H1 (cell line): ENCODE data around the gene HIVEP3. TPM values are rescaled to one million over a fixed set of nuclear protein-coding genes. Genes with fewer than 3 reads are reported as not detected.

Experiments used
- CTCF ChIA-PET: fragments of 300-600 bp; sonication (Branson Sonifier 250); formaldehyde crosslinking; loops from one replicate; lab custom pipeline; 2021; ENCODE audit not compliant: partially characterized antibody; lab: Charles Lee
- POLR2A ChIA-PET: fragments of 300-600 bp; sonication (Branson Sonifier 250); formaldehyde crosslinking; loops from one replicate; lab custom pipeline; 2021; ENCODE audit warnings: inconsistent platforms; ENCODE audit not compliant: partially characterized antibody; lab: Charles Lee
- DNase-seq, 2 experiments: peaks; one replicate each; pipeline versions ENCODE4 v3.0.0 to v3.0.0-alpha.2; 2010 to 2022; ENCODE audit warnings: low spot score in 2 of 2, low read depth in 1 of 2, mixed read lengths in 1 of 2
- FAIRE-seq: peaks from 2 replicates; lab custom pipeline; 2011; peaks lifted over from hg19 to GRCh38; lab: Jason Lieb, UNC
- H2AFZ ChIP-seq: 2 replicates; pipeline ENCODE4 v1.8.1; 2012; ENCODE audit warnings: low read length, inconsistent platforms
- H2AK5ac ChIP-seq: 2 replicates; pipeline ENCODE4 v1.6.1; 2013; ENCODE audit warnings: low read depth, low read length
- H2BK120ac ChIP-seq: replicated peaks from 2 replicates; pipeline ENCODE3; 2013; ENCODE audit warnings: low read depth, low read length, inconsistent platforms
- H2BK12ac ChIP-seq: 2 replicates; pipeline ENCODE4 v1.6.1; 2013; ENCODE audit warnings: low read depth, low read length
- H2BK15ac ChIP-seq: 2 replicates; pipeline ENCODE4 v1.6.1; 2013; ENCODE audit warnings: low read length
- H2BK20ac ChIP-seq: 2 replicates; pipeline ENCODE4 v1.6.1; 2013; ENCODE audit warnings: low read length
- H2BK5ac ChIP-seq: 2 replicates; pipeline ENCODE4 v1.6.1; 2013; ENCODE audit warnings: low read depth, low read length
- H3K14ac ChIP-seq: 2 replicates; pipeline ENCODE4 v1.6.1; 2013; ENCODE audit warnings: inconsistent platforms; ENCODE audit not compliant: insufficient read length
- H3K18ac ChIP-seq: 2 replicates; pipeline ENCODE4 v1.6.1; 2013; ENCODE audit warnings: low read length; ENCODE audit errors: extremely low read depth
- H3K23ac ChIP-seq: 2 replicates; pipeline ENCODE4 v1.6.1; 2013; ENCODE audit warnings: inconsistent platforms; ENCODE audit not compliant: insufficient read length
- H3K23me2 ChIP-seq: 2 replicates; pipeline ENCODE4 v1.6.1; 2013; ENCODE audit warnings: low read depth, low read length
- H3K27ac ChIP-seq: 2 replicates; pipeline ENCODE4 v1.6.1; 2011; ENCODE audit warnings: low read depth, low read length, inconsistent platforms
- H3K27me3 ChIP-seq, 4 experiments: replicated peaks in 1 of 4; 1 replicate in 1 of 4; 2 replicates in 3 of 4; pipeline versions ENCODE4 v1.6.1 to v1.8.1; 2011 to 2013; ENCODE audit warnings: low read length in 3 of 4, mild to moderate bottlenecking in 3 of 4, inconsistent platforms in 2 of 4, mixed read lengths in 2 of 4, moderate library complexity in 1 of 4; ENCODE audit not compliant: control insufficient read depth in 3 of 4, insufficient read depth in 3 of 4; ENCODE audit errors: extremely low read depth in 1 of 4
- H3K36me3 ChIP-seq, 4 experiments: 2 replicates each; pipeline versions ENCODE4 v1.6.1 to v1.8.1; 2011 to 2013; ENCODE audit warnings: mild to moderate bottlenecking in 4 of 4, low read length in 3 of 4, moderate library complexity in 2 of 4, control low read depth in 1 of 4, inconsistent platforms in 1 of 4; ENCODE audit not compliant: insufficient read depth in 4 of 4, control insufficient read depth in 2 of 4
- H3K4ac ChIP-seq: replicated peaks from 2 replicates; pipeline ENCODE3; 2013; ENCODE audit warnings: low read length, low read depth, mixed read lengths, inconsistent platforms; ENCODE audit not compliant: insufficient read length
- H3K4me1 ChIP-seq, 4 experiments: replicated peaks in 1 of 4; 1 replicate in 1 of 4; 2 replicates in 3 of 4; pipeline versions ENCODE4 v1.6.1 to v1.8.1; 2011 to 2013; ENCODE audit warnings: low read length in 3 of 4, inconsistent platforms in 2 of 4, mixed read lengths in 1 of 4; ENCODE audit not compliant: insufficient read depth in 4 of 4, control insufficient read depth in 3 of 4
- H3K4me2 ChIP-seq, 2 experiments: 2 replicates each; pipeline versions ENCODE4 v1.6.1 to v1.8.1; 2011 to 2013; ENCODE audit warnings: low read depth in 2 of 2, low read length in 2 of 2, control low read depth in 1 of 2, inconsistent platforms in 1 of 2, mild to moderate bottlenecking in 1 of 2; ENCODE audit not compliant: insufficient read depth in 1 of 2
- H3K4me3 ChIP-seq, 4 experiments: fragments of 200-600, 300-600 bp in 1 of 4; sonication (generic), shearing (Covaris generic), sonication (Bioruptor Twin) in 1 of 4; 2 replicates each; pipeline versions ENCODE4 v1.5.1 to v1.8.1; 2011 to 2016; ENCODE audit warnings: low read length in 4 of 4, low read depth in 3 of 4, control low read depth in 2 of 4, inconsistent platforms in 2 of 4, mild to moderate bottlenecking in 2 of 4, mixed read lengths in 1 of 4, moderate library complexity in 1 of 4; ENCODE audit not compliant: insufficient read depth in 2 of 4; ENCODE audit errors: extremely low read depth in 1 of 4
- H3K56ac ChIP-seq: replicated peaks from 2 replicates; pipeline ENCODE3; 2013; ENCODE audit warnings: low read depth, mild to moderate bottlenecking, mixed read lengths, low read length, inconsistent platforms; ENCODE audit not compliant: insufficient read length
- H3K79me1 ChIP-seq: 2 replicates; pipeline ENCODE4 v1.6.1; 2013; ENCODE audit warnings: low read depth, low read length, control low read depth
- H3K79me2 ChIP-seq, 2 experiments: 2 replicates each; pipeline versions ENCODE4 v1.6.1 to v1.8.1; 2012 to 2013; ENCODE audit warnings: low read length in 2 of 2, mild to moderate bottlenecking in 2 of 2, inconsistent platforms in 1 of 2; ENCODE audit not compliant: insufficient read depth in 2 of 2, control insufficient read depth in 1 of 2
- H3K9ac ChIP-seq, 4 experiments: replicated peaks in 1 of 4; 1 replicate in 1 of 4; 2 replicates in 3 of 4; pipeline versions ENCODE4 v1.6.1 to v1.8.1; 2011 to 2013; ENCODE audit warnings: low read depth in 3 of 4, low read length in 3 of 4, control low read depth in 2 of 4, mild to moderate bottlenecking in 2 of 4, moderate library complexity in 2 of 4, inconsistent platforms in 1 of 4; ENCODE audit errors: extremely low read depth in 1 of 4
- H3K9me3 ChIP-seq, 2 experiments: 2 replicates each; pipeline versions ENCODE4 v1.6.1 to v1.8.1; 2012 to 2013; ENCODE audit warnings: mild to moderate bottlenecking in 2 of 2, moderate library complexity in 2 of 2, control low read depth in 1 of 2, inconsistent platforms in 1 of 2, low read depth in 1 of 2, low read length in 1 of 2, mixed read lengths in 1 of 2; ENCODE audit not compliant: insufficient read depth in 2 of 2
- H4K20me1 ChIP-seq, 2 experiments: replicated peaks in 1 of 2; 2 replicates each; pipeline versions ENCODE3 to v1.8.1; 2011 to 2013; ENCODE audit warnings: inconsistent platforms in 2 of 2, low read length in 2 of 2, mild to moderate bottlenecking in 1 of 2; ENCODE audit not compliant: insufficient read depth in 2 of 2, control insufficient read depth in 1 of 2
- H4K5ac ChIP-seq: 2 replicates; pipeline ENCODE4 v1.6.1; 2013; ENCODE audit warnings: low read length, low read depth, mixed read lengths, inconsistent platforms; ENCODE audit not compliant: insufficient read length
- H4K8ac ChIP-seq: 2 replicates; pipeline ENCODE4 v1.8.0; 2013; ENCODE audit warnings: mild to moderate bottlenecking, moderate library complexity, low read length, inconsistent platforms; ENCODE audit not compliant: insufficient read depth; ENCODE audit errors: extremely low read depth
- H4K91ac ChIP-seq: replicated peaks from 2 replicates; pipeline ENCODE3; 2013; ENCODE audit warnings: low read length, mixed read lengths, inconsistent platforms; ENCODE audit not compliant: insufficient read length
- ASH2L ChIP-seq: fragments of 200-600, 300-600 bp; sonication (generic); IDR thresholded peaks from one replicate; pipeline ENCODE4 v1.7.1; 2017; ENCODE audit warnings: low read length
- CBX8 ChIP-seq: fragments of 300-800, 300-1000 bp; sonication (generic); IDR thresholded peaks from 2 replicates; pipeline ENCODE4 v1.7.1; 2016; ENCODE audit warnings: low read depth, low read length, borderline replicate concordance
- CEBPB ChIP-seq: IDR thresholded peaks from 2 replicates; pipeline ENCODE4 v1.6.1; 2012; ENCODE audit warnings: low read depth, low read length
- SIX5 ChIP-seq: IDR thresholded peaks from 2 replicates; pipeline ENCODE4 v1.6.1; 2011; ENCODE audit warnings: mild to moderate bottlenecking, low read depth, low read length
- SUZ12 ChIP-seq: fragments of 200-600 bp; sonication (generic); IDR thresholded peaks from 2 replicates; pipeline ENCODE4 v1.6.1; 2012; ENCODE audit warnings: mild to moderate bottlenecking, inconsistent platforms, low read length, moderate library complexity, mixed read lengths
- TAF7 ChIP-seq: optimal IDR thresholded peaks from 2 replicates; pipeline ENCODE3; 2011; ENCODE audit warnings: low read depth, mild to moderate bottlenecking, inconsistent platforms, low read length, moderate library complexity, borderline replicate concordance
- TCF12 ChIP-seq: IDR thresholded peaks from 2 replicates; pipeline ENCODE4 v1.6.1; 2011; ENCODE audit warnings: low read depth, mild to moderate bottlenecking, low read length
- WGBS, 2 experiments: shearing (Covaris generic) in 1 of 2; methylation state at CpG; one replicate each; pipeline versions ENCODE4 v1.1.6 to v1.1.7; 2013 to 2015; ENCODE audit warnings: low lambda C conversion rate in 2 of 2, mixed read lengths in 2 of 2, inconsistent platforms in 1 of 2, low coverage in 1 of 2, missing lambda C conversion rate in 1 of 2; ENCODE audit not compliant: insufficient replicate concordance in 2 of 2, insufficient coverage in 1 of 2, insufficient read length in 1 of 2; ENCODE audit errors: extremely low coverage in 1 of 2, missing lambda C conversion rate in 1 of 2; 5-methylcytosine and 5-hydroxymethylcytosine counted together
- polyA plus RNA-seq, 7 experiments: library from polyadenylated mRNA; depleted of rRNA in 3 of 7; stranded (reverse) in 5 of 7; unstranded in 2 of 7; fragments of >200 nt in 5 of 7; fragments of 200-250 nt in 2 of 7; gene quantifications; 1 replicate in 5 of 7; 2 replicates in 1 of 7; 4 replicates in 1 of 7; pipeline versions ENCODE4 v1.2.1 to v1.2.3, GENCODE V29; 2011 to 2013; ENCODE audit warnings: missing spikeins in 2 of 7, mixed read lengths in 2 of 7
- total RNA-seq: library from RNA; stranded (reverse); fragmentation: NEBNext Ultra II Directional; extraction: Animal tissue kit (Norgen Biotek cat#: 25700); gene quantifications from 2 replicates; pipeline ENCODE4 v1.2.1, GENCODE V29; 2021

HIVEP3 gene
- total and polyA plus RNA-seq, 2 of the 8 experiments (the other 6 are each of a cell fraction or from before 2014, with no cell fraction given), result 0.24 to 0.69 TPM

- H3K4me3 ChIP-seq, result no peak overlapping the region
- H3K4ac ChIP-seq, result no peak overlapping the region
- H4K5ac ChIP-seq, result no peak overlapping the region
- no peak overlapping the region for H4K91ac ChIP-seq
- TF ChIP-seq TAF7, result no peak
- TF ChIP-seq CEBPB, result no peak
- TF ChIP-seq CBX8, result no peak
- TF ChIP-seq SIX5, result no peak
- no peak for TF ChIP-seq ASH2L
- TF ChIP-seq SUZ12, result no peak
- TF ChIP-seq TCF12, result no peak
- no peaks in the 10 kb centered on the region for H3K79me1 ChIP-seq
- no peak overlapping the region for H2BK120ac ChIP-seq
- H2BK15ac ChIP-seq, result no peak overlapping the region
- no peak overlapping the region for H2AFZ ChIP-seq
- no peaks in the 10 kb centered on the region for H3K9me3 ChIP-seq
- no peaks in the 10 kb centered on the region for H3K36me3 ChIP-seq
- H2BK20ac ChIP-seq, result no peak overlapping the region
- H2AK5ac ChIP-seq, result no peak overlapping the region
- WGBS, 2 experiments, result 81% methylated on average over 1 of the region's 1 CpG; no CpG with 5 or more reads in 1 of the 2 experiments
- H3K27ac ChIP-seq, result no peak overlapping the region
- H3K18ac ChIP-seq, result no peak overlapping the region
- H3K4me1 ChIP-seq, result peaks cover 3 to 12% (median 7%) of the 10 kb centered on the region in 4 experiments
- H4K20me1 ChIP-seq, result no peaks in the 10 kb centered on the region
- ChIA-PET CTCF (interaction anchor here (1.0 to 2.6 kb wide), 3 partner anchors 17 to 49 kb away, joined by 3 to 8 read pairs (median 4); no protein-coding TSS in a partner anchor), POLR2A (no interaction called here)
- no peaks in the 10 kb centered on the region for H3K23me2 ChIP-seq
- H3K79me2 ChIP-seq, result no peaks in the 10 kb centered on the region; a peak in 1 of 4 replicates
- no peak overlapping the region for H4K8ac ChIP-seq
- H3K4me2 ChIP-seq, result no peak overlapping the region
- no peak overlapping the region for H3K56ac ChIP-seq
- H3K9ac ChIP-seq, result no peak overlapping the region
- no peak overlapping the region for H3K23ac ChIP-seq
- no peak overlapping the region for H3K14ac ChIP-seq
- no peak for FAIRE-seq
- no peak overlapping the region for H2BK5ac ChIP-seq
- H3K27me3 ChIP-seq, result no peaks in the 10 kb centered on the region; a peak in 1 of 7 replicates
- H2BK12ac ChIP-seq, result no peak overlapping the region
- no peak for DNase-seq
These were observed 58.5 kb downstream of the HIVEP3 start for GRCh38 chr1:41860214-41860613.
